HG03196 (cell line): ENCODE data around the gene TRMT1.

Experiments
- ATAC-seq: cut with Tn5 transposase; IDR thresholded peaks from one replicate; pipeline ENCODE4 v1.9.1; 2021; ENCODE audit not compliant: unreplicated experiment

The TRMT1 gene

GRCh38 chr19:13092606-13093235 lies 23.8 kb downstream of the TRMT1 start:
- ATAC-seq = no peak

- ATAC-seq = no peak
Observed at GRCh38 chr19:13092158-13092543, 24.4 kb downstream of the TRMT1 start.

- no peak for ATAC-seq
Observed at GRCh38 chr19:13091400-13092157, 25.0 kb downstream of the TRMT1 start.

- no peak for ATAC-seq
Observed at GRCh38 chr19:13090511-13091231, 25.9 kb downstream of the TRMT1 start.

- ATAC-seq = no peak
Observed at GRCh38 chr19:13089857-13090507, 26.6 kb downstream of the TRMT1 start.

GRCh38 chr19:13089139-13089856 lies 27.2 kb downstream of the TRMT1 start:
- ATAC-seq = no peak

- ATAC-seq = no peak
Observed at GRCh38 chr19:13087795-13088537, 28.6 kb downstream of the TRMT1 start.

- ATAC-seq = no peak
Observed at GRCh38 chr19:13087295-13087694, 29.2 kb downstream of the TRMT1 start.

- ATAC-seq = no peak
Observed at GRCh38 chr19:13086341-13086740, 30.2 kb downstream of the TRMT1 start.

GRCh38 chr19:13085666-13086065 lies 30.9 kb downstream of the TRMT1 start:
- ATAC-seq = no peak

GRCh38 chr19:13083627-13084026 lies 32.9 kb downstream of the TRMT1 start:
- no peak for ATAC-seq

GRCh38 chr19:13083008-13083404 lies 33.5 kb downstream of the TRMT1 start:
- no peak for ATAC-seq

GRCh38 chr19:13082192-13083007 lies 34.1 kb downstream of the TRMT1 start:
- ATAC-seq = no peak

GRCh38 chr19:13079542-13079986 lies 37.0 kb downstream of the TRMT1 start:
- ATAC-seq = no peak

- ATAC-seq = no peak
Observed at GRCh38 chr19:13078897-13079541, 37.5 kb downstream of the TRMT1 start.

GRCh38 chr19:13078381-13078780 lies 38.2 kb downstream of the TRMT1 start:
- ATAC-seq = no peak

- ATAC-seq = no peak
Observed at GRCh38 chr19:13077240-13077639, 39.3 kb downstream of the TRMT1 start.

- no peak for ATAC-seq
Observed at GRCh38 chr19:13076787-13077186, 39.8 kb downstream of the TRMT1 start.

GRCh38 chr19:13076320-13076719 lies 40.2 kb downstream of the TRMT1 start:
- no peak for ATAC-seq
